HUDEP-2 (cell line): Measurements from ENCODE around the gene KCNS1.

Experiments used
- DNase-seq, 76 experiments: peaks; one replicate each; lab custom pipeline; 2025; ENCODE audit not compliant: unreplicated experiment in 76 of 76; lab: John Stamatoyannopoulos, UW

Gene KCNS1

DNA sequence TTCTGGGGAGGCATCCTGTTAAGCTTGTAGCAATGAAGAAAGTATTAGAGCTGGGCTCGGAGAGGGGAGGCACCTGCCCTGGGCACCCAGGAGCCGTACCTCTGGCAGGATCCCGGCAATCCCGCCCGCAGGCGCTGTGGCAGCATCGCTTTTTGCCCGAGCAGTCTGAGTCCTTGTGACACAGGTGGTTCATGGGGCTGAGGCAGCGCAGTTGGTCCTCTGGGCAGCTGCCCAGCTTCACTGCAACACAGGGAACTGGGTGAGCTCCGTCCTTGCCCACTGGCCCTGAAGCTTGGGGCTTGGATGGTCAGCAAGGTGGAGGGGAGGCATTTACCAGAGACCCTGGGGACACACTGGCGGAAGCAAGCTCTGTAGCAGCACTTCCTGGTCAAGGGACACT is 9.4 kb upstream of the KCNS1 start:
- no peak for DNase-seq

DNA sequence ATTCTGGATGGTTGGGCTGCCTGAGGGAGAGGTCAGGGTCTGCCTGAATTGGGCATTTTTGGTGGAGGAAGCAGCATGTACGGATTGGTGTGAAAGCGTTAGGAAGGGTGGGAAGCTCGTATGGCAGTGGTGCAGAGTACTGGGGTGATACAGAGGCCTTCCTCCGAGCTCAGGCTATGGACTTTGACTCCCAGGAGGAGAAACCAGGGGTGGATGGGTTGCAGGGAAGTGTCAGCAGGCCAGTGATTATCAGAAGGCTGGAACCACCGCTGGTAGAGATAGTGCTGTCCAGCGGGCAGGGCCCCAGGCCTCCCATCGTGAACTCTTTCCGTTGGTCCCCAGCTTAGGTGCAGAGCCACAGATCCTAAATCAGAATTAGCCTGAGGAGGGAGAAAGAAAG is 8.7 kb upstream of the KCNS1 start:
- DNase-seq, result no peak

DNA sequence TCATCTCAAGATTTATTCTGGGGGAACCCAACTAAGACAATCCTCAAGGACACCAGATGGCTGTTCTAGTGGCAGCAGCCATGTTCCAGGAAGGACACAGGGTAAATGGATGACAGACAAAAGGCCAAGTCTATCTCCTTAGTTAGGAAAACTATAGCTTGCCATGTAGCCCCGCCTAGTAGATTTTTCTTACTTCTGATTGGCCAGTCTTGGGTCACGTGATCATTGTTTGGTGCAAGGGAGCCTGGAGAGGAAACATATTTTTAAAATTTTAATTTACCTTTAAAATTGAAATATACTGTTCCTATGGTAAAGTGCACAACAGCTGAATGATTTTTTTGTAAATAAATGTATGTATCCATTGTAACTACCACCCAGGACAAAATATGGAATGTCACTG is 4.4 kb upstream of the KCNS1 start:
- no peak for DNase-seq

DNA sequence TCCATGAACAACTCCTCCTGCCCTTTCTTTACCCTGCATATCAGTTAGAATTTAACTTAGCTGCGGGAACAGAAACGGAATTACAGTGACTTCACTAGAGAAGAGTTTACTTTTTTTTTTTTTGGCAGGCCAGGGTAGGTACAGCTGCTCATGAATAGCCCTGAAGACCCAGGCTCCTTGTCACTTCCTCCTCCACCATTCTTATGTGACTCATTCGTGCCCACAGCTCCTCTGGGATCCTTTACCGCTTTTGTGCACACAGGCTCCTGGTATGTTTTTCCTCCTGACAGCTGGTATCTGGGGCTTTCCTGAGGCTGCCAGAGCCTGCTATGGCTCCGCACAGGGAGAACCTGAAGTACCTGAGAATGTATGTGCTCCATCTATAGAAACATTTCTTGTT is 3.9 kb upstream of the KCNS1 start:
- DNase-seq, result no peak

DNA sequence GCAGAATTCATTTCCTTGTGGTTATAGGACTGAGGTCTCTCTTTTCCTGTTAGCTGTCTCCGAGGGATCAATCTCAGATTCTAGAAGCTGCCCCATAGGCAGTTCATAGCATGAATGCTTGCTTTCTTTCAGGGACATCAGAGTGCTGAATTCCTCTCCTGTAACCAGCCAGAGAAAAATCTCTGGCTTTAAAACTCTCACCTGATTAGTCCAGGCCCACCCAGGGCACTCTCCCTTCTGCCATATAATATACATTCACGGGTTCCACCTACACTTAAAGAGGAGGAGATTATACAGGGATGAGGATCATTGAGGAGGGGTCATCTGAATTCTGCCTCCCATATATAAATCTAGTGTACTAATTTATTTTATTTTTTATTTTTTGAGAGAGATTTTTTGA is 2.1 kb upstream of the KCNS1 start:
- DNase-seq, result no peak

DNA sequence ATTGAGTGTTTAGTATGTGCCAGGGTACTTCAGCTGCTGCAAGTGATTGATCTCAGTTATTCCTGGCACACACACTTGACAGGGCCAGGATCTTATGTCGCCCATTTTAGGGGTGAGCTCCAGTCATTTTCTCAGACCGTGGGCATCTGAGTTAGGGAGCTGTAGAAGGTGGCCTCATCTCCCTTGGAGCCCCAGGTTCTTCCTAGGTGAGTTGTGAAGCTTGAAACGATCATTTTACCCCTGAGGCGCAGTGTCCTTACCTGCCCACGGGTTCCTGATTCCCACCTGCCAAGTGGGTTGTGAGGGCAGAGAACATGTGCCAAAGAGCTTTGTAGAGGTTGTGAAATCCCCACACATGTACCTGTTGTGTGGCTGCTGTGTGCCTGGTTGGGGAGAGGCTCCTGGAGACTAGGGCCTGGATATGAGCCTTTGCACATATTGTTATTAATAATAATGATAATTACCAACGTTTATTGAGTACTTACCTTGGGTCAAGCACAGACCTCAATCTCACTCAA is 465 bp upstream of the KCNS1 start:
- DNase-seq, result no peak

DNA sequence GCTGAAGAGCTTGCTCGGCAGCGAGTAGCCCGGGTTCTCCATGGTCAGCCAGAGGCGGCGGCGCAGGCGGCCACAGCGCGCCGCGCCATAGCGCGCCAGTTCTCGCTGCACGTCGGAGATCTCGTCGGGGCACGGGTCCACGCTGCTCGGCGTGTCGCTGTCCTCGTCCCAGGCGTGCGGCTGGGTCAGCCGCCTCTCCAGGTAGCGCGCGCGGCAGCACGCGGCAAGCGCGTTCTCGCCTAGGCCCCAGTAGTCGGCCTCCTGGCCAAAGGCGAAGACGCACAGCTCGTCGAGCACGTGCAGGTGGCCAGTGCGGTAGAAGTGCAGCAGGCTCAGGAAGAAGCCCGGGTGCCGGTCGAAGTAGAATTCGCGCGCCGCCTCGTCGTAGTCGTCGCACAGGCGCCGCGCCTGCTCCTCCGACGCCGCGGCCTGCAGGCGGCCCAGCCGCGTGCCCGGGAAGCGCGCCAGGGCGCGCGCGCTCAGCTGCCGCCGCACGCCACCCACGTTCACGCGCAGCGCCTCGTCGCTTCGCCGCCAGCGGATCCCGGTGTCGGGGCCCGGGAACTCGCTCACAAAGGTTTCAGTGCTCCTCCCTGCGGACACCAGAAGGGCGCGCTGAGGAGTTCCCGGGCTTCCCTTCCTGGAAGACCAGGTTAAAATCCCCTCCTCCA is 2.7 kb downstream of the KCNS1 start:
- peak in 49 of 76 experiments; percentile 6 to 68 (median 39) for DNase-seq

DNA sequence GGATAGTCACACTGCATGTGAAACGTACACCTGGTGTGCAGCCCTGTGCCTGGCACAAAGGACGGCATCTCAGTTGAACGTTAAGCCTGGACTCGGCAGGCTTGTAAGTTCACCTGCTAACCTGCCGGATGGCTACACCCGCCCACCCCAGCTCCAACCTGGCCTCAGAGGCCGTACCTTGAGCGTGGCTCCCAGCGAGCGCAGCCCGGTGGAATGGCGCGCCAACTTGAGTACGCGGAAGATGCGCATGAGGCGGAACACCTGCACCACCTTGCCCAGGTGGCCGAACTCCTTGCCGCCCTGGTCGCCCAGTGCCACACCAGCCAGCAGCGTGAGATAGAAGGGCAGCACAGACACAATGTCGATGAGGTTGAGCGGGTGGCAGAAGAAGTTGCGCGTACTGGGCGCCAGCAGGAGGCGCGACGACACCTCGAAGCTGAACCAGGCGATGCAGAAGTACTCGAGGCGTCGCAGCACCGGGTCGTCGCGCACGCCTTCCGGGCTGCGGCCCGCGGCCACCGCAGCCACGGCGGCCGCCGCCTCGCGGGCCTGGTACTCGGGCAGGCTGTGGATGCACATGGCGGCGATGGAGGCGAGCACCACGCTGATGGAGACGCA is 3.3 kb downstream of the KCNS1 start:
- DNase-seq, result peak in 67 of 76 experiments; percentile 9 to 81 (median 49)

DNA sequence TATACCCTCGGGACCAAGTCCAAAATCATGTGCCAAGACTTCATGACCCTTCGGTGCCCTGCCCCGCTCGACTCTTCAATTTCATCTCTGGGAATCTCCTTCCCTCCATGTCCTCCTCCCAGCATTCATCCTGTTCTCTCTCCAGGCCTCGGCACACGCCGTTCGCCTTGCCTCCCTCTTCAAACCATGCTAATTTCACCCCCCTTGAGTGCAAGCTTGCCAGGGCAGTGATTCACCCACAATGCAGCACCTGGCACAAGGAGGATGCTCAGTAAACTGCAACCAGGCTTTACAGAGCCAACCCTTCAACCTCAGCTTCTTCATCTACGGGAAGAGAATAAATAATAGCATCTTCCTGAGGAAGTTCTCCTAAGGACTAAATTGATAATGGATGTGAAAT is 4.1 kb downstream of the KCNS1 start:
- no peak for DNase-seq

DNA sequence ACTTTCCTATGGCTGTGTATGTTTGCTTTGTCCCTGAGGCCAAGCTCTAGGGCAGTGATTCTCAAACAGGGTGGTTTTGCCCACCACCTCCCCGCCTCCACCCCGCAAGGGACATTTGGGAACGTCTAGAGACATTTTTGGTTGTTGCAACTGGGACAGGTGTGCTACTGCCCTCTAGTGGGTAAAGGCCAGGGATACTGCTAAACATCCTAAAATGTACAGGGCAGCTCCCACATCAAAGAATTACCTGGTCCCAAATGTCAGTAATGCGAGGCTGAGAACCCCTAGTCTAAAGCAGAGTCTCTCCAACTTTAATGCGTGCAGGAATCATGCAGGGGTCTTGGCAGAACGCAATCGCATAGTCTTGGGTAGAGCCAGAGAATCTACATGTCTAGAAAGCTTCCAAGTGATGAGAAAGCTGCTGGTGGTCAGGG is 5.1 kb downstream of the KCNS1 start:
- DNase-seq, result peak in 51 of 76 experiments; percentile 4 to 68 (median 40)

DNA sequence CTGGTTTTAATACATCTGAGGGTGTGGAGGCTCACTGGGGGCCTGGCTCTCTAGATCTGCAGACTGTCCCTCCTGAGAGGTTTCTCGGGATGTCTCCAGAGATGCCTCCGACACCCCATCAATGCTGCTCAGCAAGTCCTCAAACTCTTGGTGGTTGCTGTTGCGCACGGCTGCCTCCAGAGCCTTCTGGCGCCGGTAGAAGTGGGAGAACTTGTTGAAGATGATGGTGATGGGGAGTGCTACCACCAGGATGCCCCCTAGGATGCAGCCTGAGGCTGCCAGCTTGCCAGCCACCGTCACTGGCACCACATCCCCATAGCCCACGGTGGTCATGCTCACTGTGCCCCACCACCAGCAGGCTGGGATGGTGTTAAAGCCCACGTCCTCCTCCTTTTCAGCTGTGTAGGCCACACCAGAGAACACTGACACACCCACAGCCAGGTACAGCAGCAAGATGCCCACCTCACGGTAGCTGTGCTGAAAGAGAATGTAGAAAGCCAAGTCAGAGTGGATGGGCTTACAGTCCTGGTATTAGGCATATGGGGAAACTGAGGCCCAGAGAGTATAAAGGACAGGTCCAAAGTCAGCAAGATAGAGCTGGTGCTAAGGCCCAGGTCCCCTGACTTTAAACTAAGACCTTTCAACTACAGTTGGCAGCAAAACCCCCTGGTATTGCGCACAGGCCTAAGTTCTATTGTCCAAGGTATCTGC is 5.9 kb downstream of the KCNS1 start:
- DNase-seq, result no peak

DNA sequence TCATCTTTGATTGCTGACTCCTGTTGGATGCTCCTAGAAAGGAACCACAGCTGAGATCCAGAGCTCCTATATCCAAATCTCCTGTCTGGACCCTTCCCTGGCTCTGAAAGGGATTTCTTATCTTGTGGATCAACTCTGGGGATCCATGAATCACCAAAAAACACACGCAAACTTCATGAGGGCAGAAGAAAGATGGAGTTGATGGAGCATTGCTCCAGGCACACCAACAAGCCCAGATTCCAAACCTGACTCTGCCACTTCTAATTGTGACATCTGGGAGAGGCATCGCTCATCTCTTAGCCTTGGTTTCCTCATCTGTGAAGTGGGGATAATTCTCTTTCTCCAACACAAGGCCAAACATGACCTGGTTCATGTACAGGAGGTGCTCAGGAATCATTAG is 6.7 kb downstream of the KCNS1 start:
- DNase-seq, result no peak

DNA sequence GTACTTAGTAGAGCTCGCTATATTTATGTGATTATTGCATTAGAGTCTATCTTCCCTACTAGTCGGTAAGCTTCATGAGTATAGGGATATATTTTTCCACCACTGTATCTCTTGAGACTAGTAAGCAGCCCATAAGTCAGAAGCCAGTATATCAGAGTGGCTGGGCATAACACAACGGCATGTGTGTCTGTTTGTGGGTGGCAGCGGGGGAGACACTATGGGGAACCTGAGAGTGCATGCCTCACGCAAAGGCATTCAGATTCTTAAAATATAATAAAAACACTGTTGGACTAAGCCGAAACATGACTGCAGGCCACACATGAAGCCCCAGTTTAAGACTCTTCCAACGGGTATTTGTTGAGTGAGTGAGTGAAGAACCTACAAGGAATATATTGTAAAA is 8.0 kb downstream of the KCNS1 start:
- DNase-seq, result no peak

DNA sequence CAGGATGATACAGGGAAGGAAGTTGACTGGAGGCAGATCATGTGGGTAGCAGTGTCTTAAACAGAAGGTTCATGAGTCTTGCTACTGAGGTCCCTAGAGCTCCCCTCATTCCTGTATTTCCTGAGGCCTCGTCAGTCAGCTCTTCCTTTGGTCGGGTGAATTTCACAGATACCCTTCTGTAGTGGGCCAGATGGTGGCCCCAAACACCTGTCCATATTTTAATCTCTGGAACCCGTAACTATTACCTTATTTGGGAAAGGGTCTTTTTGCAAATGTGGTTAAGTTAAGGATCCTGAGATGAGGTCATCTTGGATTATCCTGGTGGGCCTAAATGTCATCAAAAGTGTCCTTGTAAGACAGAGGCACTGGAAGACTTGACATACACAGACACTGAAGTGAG is 9.6 kb downstream of the KCNS1 start:
- no peak for DNase-seq

DNA sequence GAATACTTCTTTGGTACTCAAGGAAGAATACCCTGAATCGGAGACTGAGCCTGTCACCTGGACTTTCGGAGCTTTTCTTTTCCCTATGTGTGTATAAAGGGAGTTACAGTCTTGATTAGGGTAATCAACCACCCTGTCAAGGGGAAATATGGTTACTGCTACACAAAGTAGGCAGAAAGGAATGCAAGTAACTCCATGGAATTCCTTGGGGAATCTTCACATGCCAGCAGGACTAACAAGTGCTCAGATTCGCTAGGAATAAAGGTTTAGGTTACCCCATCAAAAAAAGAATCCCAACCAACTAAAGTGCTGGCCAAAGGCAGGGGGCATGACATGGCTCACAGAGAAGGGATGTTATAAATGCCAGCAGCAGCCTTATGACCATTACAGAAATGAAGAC is 10.4 kb downstream of the KCNS1 start:
- no peak for DNase-seq

DNA sequence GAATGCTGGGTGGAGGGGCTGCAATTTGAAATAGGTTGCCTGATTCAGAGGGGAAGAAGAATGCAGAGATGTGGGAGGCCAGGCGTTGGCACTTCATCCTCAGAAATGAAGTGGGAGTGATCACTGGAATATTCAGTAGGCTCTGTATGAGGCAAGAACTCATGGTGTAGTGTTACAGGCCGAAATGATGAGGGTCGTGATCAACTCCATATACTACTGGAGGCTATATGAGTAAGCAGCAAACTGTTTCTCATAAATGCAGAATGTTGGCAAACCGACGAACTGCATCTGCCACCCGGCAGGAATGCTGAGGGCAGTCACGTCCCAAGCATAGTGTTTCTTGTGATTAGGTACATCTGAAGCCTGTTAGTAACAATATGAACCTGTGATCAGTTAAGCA is 12.7 kb downstream of the KCNS1 start:
- DNase-seq, result no peak

DNA sequence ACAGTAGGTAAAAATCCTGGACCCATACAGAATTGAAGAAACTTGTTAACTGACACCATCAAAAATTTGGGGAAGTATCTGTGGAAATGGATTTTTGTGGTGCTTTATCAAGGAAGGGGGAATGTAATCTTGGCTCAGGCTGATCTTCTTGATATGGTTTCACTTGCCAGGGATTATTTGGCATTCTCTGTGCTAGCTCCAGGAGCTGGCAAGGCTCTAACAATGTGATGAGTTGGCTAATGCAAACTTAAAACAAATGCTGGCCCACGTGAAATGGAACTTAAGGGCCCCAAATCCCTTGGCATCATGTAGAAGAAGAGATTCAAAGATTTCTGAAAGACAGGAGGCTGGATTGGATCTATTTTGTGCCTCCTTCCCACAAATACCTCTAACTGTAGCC is 13.1 kb downstream of the KCNS1 start:
- DNase-seq, result no peak

DNA sequence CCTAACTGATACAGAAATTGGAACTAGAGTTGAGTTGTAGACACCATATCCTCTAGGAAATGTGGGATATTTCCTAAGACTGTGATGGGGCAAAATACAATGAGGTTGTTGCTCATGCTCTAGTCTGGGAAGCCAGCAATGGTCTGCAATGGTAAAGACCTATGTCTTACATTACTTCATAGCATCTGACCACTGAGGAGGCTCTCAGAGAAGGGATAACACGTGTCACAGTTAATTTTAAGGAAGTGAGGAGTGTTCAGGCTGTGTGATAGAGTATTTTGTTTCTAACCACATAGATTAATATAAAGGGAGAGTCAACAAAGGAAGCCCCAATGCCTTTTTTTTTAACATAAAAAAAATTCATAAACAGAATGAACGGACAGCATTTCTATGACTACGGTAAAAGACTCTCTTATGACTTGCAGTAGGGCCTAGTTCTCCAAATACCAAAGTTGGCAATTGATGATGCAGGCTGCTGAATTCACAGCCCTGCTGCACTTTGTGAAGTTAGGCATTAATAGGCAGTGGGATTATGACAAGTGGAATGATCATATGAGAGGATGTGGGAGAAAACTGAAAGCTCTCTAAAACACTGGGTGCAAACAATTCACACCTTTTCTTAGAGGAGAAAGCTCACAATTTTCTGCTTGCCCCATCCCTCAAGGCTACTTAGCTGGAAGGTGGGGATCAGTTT is 13.7 kb downstream of the KCNS1 start:
- no peak for DNase-seq

DNA sequence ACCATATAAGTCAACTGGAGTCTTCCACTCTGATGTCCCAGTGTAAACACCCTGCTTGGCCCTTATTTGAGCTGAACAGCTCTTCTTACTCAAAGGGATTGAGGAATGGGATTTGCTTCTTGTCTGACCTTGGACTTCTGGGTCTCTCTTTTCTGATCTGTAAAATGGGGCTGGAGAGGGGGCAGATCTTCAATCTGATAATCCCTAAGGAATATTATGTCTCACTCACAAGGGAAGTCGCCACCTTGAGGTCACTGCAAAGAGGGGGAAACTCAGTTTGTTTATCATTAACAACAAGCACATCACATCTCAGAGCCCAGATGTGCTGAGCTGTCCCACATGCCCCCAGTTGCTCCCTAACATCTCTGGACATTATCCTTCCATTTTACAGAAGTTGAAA is 15.1 kb downstream of the KCNS1 start:
- no peak for DNase-seq

DNA sequence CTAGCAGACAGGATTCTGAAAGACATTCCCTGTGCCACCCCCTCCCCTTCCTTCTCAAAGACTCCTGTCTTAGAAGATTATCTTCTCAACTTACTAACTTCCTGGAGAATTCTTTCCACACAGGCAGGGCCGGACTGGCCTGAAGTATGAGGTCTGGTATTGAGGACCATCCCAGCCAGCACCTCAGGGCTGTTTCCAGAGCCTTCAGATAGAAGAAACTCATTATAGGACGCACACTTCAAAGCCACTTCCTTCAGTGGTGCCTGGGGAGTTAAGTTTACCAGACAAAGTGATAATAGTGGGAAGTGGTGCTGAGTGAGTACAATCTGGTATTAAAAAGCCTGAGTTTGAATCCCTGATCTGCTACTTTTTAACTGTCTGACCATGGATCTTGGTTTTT is 15.6 kb downstream of the KCNS1 start:
- DNase-seq, result no peak

DNA sequence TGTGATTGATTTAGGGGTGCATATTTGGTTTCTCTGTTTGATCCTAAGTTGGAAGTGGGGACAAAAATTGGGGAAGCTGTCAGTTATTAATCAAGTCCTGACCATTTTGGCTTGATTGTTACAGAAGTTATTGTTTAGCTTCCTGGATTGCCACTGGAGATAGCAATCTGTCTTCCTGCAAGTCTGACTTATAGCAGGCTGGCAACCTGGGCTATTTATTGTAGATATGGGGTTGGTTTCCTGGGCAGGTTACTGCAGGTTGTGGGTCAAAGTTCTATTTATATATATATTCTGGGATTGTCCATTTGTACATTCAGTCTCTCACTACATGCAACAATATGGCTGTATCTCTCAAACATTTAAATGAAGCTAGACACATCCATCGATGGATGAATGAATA is 17.8 kb downstream of the KCNS1 start:
- no peak for DNase-seq
